B cell (primary cell): ENCODE data around the gene POLR3K.

Experiments used
- CTCF ChIP-seq: fragments of 200-600 bp; IDR thresholded peaks from one replicate; pipeline ENCODE4 v1.8.0; 2022; ENCODE audit warnings: antibody characterized with exemption, mild to moderate bottlenecking
- EZH2 ChIP-seq: IDR thresholded peaks from 2 replicates; pipeline ENCODE4 v1.6.1; 2012; ENCODE audit warnings: borderline replicate concordance, low read depth, mild to moderate bottlenecking, moderate library complexity, low read length; ENCODE audit not compliant: insufficient read depth, poor library complexity, severe bottlenecking

GRCh38 chr16:102060-102855 is 48.9 kb upstream of the POLR3K start:
- TF ChIP-seq CTCF (no peak), EZH2 (no peak)
